ENCODE measurements around the gene KRT78.

KRT78 gene

GRCh38 chr12:52817699-52818238, 31.0 kb downstream of the KRT78 start:
- H3K27ac ChIP-seq (ENCODE audit: insufficient read depth, low read depth, low read length, poor library complexity, severe bottlenecking), result no peak overlapping the region
- 95% methylated on average over 1 to 2 of the region's 2 CpGs for WGBS, 2 experiments

DNA sequence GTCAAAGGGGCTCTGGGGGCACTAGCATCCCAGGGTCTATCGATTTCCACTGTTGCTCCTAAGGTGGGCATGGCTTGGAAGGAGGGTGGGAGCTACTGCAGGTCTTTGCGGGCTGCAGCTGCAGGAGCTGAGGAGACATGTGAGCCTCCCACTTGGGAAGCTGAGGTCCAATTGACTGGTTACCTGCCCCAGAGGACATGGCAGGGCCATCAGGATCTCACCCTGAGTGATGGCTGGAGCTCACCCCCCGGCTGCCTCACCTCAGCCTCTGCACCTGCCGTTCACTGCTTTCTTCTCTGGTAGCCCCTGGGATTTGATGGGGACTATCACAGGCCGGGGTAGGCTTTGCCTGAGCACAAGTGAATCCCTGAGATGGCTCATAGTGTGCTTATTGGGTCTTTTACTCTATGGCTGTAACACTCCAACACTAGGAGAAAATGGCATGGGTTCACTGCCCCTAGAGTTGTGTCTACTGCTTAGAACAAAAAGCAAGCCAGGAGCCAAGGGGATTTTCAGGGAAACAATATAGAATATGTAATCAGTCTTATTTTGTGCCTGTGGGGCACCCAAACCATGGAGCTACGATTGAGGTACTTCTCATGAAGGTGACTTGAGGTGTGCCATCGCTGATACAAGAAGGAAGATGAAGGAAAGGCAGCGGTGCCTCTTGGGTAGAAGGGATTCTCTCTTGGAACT, 31.6 kb downstream of the KRT78 start:
- 93 to 95% methylated on average over 8 of the region's 8 CpGs for WGBS, 2 experiments
- Histone ChIP-seq H3K4me3 (ENCODE audit: insufficient read depth, low read depth, low read length) (no peak overlapping the region), H3K27ac (ENCODE audit: insufficient read depth, low read depth, low read length, poor library complexity, severe bottlenecking) (no peak overlapping the region), H3K36me3 (ENCODE audit: control insufficient read depth, insufficient read depth, low read length) (no peaks in the 10 kb centered on the region), H3K9me3 (ENCODE audit: control insufficient read depth, low read length) (no peaks in the 10 kb centered on the region), H3K4me1 (ENCODE audit: control insufficient read depth, insufficient read depth, low read length) (peaks cover 25% of the 10 kb centered on the region), H3K27me3 (ENCODE audit: control insufficient read depth, insufficient read depth, low read length, poor library complexity, severe bottlenecking) (no peaks in the 10 kb centered on the region)

More at GRCh38 chr12:52817699-52818238, 31.0 kb downstream of the KRT78 start:
- H3K4me3 ChIP-seq (ENCODE audit: insufficient read depth, low read depth, low read length), result no peak overlapping the region
- H3K36me3 ChIP-seq (ENCODE audit: control insufficient read depth, insufficient read depth, low read length), result no peaks in the 10 kb centered on the region
- no peaks in the 10 kb centered on the region for H3K27me3 ChIP-seq (ENCODE audit: control insufficient read depth, insufficient read depth, low read length, poor library complexity, severe bottlenecking)
- peaks cover 25% of the 10 kb centered on the region for H3K4me1 ChIP-seq (ENCODE audit: control insufficient read depth, insufficient read depth, low read length)
- no peaks in the 10 kb centered on the region for H3K9me3 ChIP-seq (ENCODE audit: control insufficient read depth, low read length)

DNA sequence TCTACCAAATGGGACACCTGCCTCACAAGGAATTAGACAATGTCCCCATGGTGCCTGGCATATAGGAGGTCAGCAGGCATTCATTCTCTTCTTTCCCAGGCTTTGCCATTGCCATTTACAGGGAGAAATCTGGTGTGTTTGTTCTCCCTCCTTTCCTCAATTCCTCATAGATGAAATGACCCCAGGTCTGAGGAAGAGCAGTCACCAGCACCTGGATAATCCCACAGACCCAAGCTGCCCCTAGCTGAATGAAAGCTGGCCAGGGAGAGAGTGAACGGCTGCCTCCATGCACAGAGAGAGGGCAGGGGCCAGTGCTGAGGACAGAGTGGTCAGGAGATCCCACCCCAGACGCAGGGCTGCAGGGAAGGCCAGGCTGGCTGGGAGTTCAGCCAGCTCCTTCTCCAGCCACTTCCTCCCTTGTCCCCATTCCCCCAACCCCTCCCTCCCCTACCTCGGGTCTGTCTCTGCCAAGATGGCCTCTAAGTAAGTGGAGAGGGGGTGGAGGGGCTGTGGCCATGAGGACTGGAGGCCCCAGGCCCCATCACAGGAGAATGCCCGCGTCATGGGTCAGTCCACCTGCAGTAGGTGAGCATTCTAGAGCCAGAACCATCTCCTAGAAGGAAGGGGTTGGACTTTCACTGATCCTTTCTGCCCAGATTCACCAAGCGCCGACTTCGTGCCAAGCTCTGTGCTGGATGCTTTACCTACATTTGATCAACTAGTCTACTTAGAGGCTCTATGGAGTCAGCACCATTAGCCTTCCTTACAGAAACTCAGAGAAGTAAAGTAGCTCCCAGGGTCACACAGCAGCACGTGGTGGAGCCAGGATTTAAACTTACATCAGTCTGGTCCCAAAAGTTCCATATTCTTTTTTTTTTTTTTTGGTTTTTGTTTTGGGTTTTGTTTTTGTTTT, 32.9 kb downstream of the KRT78 start:
- H3K27me3 ChIP-seq (ENCODE audit: control insufficient read depth, insufficient read depth, low read length, poor library complexity, severe bottlenecking), result no peaks in the 10 kb centered on the region
- WGBS, 2 experiments, result 90 to 94% methylated on average over 8 to 9 of the region's 9 CpGs

GRCh38 chr12:52815161-52815560, 33.6 kb downstream of the KRT78 start:
- WGBS, 2 experiments, result 92 to 97% methylated on average over 3 to 4 of the region's 4 CpGs
- Histone ChIP-seq H3K4me1 (ENCODE audit: control insufficient read depth, insufficient read depth, low read length) (peaks cover 11% of the 10 kb centered on the region), H3K36me3 (ENCODE audit: control insufficient read depth, insufficient read depth, low read length) (no peaks in the 10 kb centered on the region), H3K9me3 (ENCODE audit: control insufficient read depth, low read length) (no peaks in the 10 kb centered on the region), H3K27ac (ENCODE audit: insufficient read depth, low read depth, low read length, poor library complexity, severe bottlenecking) (no peak overlapping the region), H3K4me3 (ENCODE audit: insufficient read depth, low read depth, low read length) (no peak overlapping the region), H3K27me3 (ENCODE audit: control insufficient read depth, insufficient read depth, low read length, poor library complexity, severe bottlenecking) (no peaks in the 10 kb centered on the region)

More for the DNA sequence above, 32.9 kb downstream of the KRT78 start:
- Histone ChIP-seq H3K36me3 (ENCODE audit: control insufficient read depth, insufficient read depth, low read length) (no peaks in the 10 kb centered on the region), H3K9me3 (ENCODE audit: control insufficient read depth, low read length) (no peaks in the 10 kb centered on the region), H3K4me3 (ENCODE audit: insufficient read depth, low read depth, low read length) (no peak overlapping the region), H3K27ac (ENCODE audit: insufficient read depth, low read depth, low read length, poor library complexity, severe bottlenecking) (no peak overlapping the region), H3K4me1 (ENCODE audit: control insufficient read depth, insufficient read depth, low read length) (peaks cover 17% of the 10 kb centered on the region)

GRCh38 chr12:52814710-52815155, 34.1 kb downstream of the KRT78 start:
- H3K4me3 ChIP-seq (ENCODE audit: insufficient read depth, low read depth, low read length), result no peak overlapping the region
- 81 to 86% methylated on average over 4 of the region's 4 CpGs for WGBS, 2 experiments
- H3K27me3 ChIP-seq (ENCODE audit: control insufficient read depth, insufficient read depth, low read length, poor library complexity, severe bottlenecking), result no peaks in the 10 kb centered on the region
- no peak overlapping the region for H3K27ac ChIP-seq (ENCODE audit: insufficient read depth, low read depth, low read length, poor library complexity, severe bottlenecking)
- H3K4me1 ChIP-seq (ENCODE audit: control insufficient read depth, insufficient read depth, low read length), result peaks cover 10% of the 10 kb centered on the region
- no peaks in the 10 kb centered on the region for H3K36me3 ChIP-seq (ENCODE audit: control insufficient read depth, insufficient read depth, low read length)
- H3K9me3 ChIP-seq (ENCODE audit: control insufficient read depth, low read length), result no peaks in the 10 kb centered on the region

DNA sequence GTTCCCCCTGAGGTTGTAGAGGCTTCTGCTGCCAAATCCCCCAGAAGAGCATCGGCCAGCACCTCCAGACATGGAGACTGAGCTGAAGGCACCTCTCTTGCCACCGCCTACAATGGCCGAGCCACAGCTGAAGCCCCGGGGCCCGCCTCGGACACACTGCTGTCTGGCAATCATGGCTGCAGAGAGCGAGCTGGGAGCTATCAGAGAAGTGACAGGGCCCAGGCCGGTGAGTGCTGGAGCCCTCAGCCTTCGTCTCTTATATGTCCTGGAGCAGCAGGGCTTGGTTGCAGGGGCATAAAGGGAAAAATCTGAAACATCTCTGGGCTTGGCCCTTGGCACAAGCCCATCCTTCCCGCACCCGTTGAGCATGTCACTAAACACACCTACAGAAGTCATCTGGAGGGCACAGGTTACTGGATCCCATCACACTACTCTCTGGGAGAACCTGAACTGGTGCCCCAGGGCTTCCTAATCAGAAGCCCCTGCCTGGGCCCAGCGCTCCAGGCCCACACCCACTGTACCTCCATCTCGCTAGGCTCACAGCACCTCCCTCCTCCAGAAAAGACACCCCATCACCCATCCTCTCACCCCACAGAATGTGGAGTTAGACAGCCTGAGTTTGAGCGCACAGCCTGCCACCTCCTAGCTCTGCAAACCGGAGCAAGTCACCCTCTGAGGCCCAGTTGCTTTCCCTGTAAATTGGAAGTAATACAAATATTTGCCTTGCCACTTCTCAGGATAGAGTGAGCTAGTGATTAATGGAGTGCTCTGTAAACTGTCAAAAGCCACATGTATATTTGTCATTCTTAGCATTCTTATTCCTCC, 34.7 kb downstream of the KRT78 start, which contains the start of gene KRT4:
TSS of gene KRT4 (minus strand) at position 232 of the 825 bp plus-strand sequence. CDS start at position 174, 58 bp downstream.
- no peak within 1 kb of the TSS for H3K4me3 ChIP-seq (ENCODE audit: insufficient read depth, low read depth, low read length)
- peaks cover 7% of the 10 kb centered on the region for H3K4me1 ChIP-seq (ENCODE audit: control insufficient read depth, insufficient read depth, low read length)
- H3K27me3 ChIP-seq (ENCODE audit: control insufficient read depth, insufficient read depth, low read length, poor library complexity, severe bottlenecking), result no peaks in the 10 kb centered on the region
- H3K27ac ChIP-seq (ENCODE audit: insufficient read depth, low read depth, low read length, poor library complexity, severe bottlenecking), result no peak within 1 kb of the TSS
- 92 to 93% methylated on average over 15 of the region's 15 CpGs for WGBS, 2 experiments
- no peaks in the 10 kb centered on the region for H3K9me3 ChIP-seq (ENCODE audit: control insufficient read depth, low read length)
- no peaks in the 10 kb centered on the region for H3K36me3 ChIP-seq (ENCODE audit: control insufficient read depth, insufficient read depth, low read length)

DNA sequence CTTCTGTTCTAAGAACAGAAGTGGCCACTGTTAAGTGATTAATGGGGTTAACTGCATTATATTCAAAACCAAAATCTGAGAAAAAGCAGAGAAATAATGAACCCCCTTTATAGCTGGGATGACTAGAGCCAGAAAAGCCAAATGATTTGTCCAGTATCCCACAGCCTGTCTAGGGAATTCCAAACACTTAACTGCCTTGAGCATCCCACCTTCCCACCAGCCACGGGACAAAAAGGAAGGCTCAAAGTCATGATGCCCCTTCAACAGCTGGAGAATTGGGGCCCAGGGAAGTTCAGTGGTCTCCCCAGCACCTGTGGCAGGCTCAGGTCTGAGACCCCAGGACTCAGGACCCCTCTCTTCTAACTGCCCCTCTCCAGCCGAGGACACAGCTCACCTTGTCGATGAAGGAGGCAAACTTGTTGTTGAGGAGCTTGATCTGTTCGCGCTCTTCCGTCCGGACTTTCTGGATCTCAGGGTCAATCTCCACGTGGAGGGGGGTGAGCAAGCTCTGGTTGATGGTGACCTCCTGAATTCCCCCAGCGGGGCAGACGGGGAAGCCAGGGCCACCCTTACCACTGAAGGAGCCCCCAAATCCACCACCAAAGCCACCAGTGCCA, 35.5 kb downstream of the KRT78 start:
- no peaks in the 10 kb centered on the region for H3K36me3 ChIP-seq (ENCODE audit: control insufficient read depth, insufficient read depth, low read length)
- H3K9me3 ChIP-seq (ENCODE audit: control insufficient read depth, low read length), result no peaks in the 10 kb centered on the region
- 94 to 97% methylated on average over 10 of the region's 10 CpGs for WGBS, 2 experiments
- no peak overlapping the region for H3K27ac ChIP-seq (ENCODE audit: insufficient read depth, low read depth, low read length, poor library complexity, severe bottlenecking)
- no peaks in the 10 kb centered on the region for H3K4me1 ChIP-seq (ENCODE audit: control insufficient read depth, insufficient read depth, low read length)
- H3K4me3 ChIP-seq (ENCODE audit: insufficient read depth, low read depth, low read length), result no peak overlapping the region
- no peaks in the 10 kb centered on the region for H3K27me3 ChIP-seq (ENCODE audit: control insufficient read depth, insufficient read depth, low read length, poor library complexity, severe bottlenecking)

GRCh38 chr12:52812749-52813148, 36.0 kb downstream of the KRT78 start:
- Histone ChIP-seq H3K36me3 (ENCODE audit: control insufficient read depth, insufficient read depth, low read length) (no peaks in the 10 kb centered on the region), H3K9me3 (ENCODE audit: control insufficient read depth, low read length) (no peaks in the 10 kb centered on the region), H3K27ac (ENCODE audit: insufficient read depth, low read depth, low read length, poor library complexity, severe bottlenecking) (no peak overlapping the region), H3K27me3 (ENCODE audit: control insufficient read depth, insufficient read depth, low read length, poor library complexity, severe bottlenecking) (no peaks in the 10 kb centered on the region), H3K4me1 (ENCODE audit: control insufficient read depth, insufficient read depth, low read length) (no peaks in the 10 kb centered on the region), H3K4me3 (ENCODE audit: insufficient read depth, low read depth, low read length) (no peak overlapping the region)
- 81 to 90% methylated on average over 3 of the region's 3 CpGs for WGBS, 2 experiments

- H3K9me3 ChIP-seq (ENCODE audit: control insufficient read depth, low read length), result no peaks in the 10 kb centered on the region
- no peaks in the 10 kb centered on the region for H3K36me3 ChIP-seq (ENCODE audit: control insufficient read depth, insufficient read depth, low read length)
- H3K4me3 ChIP-seq (ENCODE audit: insufficient read depth, low read depth, low read length), result no peak overlapping the region
- H3K27me3 ChIP-seq (ENCODE audit: control insufficient read depth, insufficient read depth, low read length, poor library complexity, severe bottlenecking), result no peaks in the 10 kb centered on the region
- H3K27ac ChIP-seq (ENCODE audit: insufficient read depth, low read depth, low read length, poor library complexity, severe bottlenecking), result no peak overlapping the region
- H3K4me1 ChIP-seq (ENCODE audit: control insufficient read depth, insufficient read depth, low read length), result no peaks in the 10 kb centered on the region
- WGBS, 2 experiments, result 77 to 78% methylated on average over 4 of the region's 4 CpGs
These were observed 36.8 kb downstream of the KRT78 start for GRCh38 chr12:52812073-52812400.

Measured in ectodermal cell (in vitro differentiated cells).